WI38 (cell line): Measurements from ENCODE around the gene FABP2.
A peak's percentile ranks its signal among the peaks of the same experiment; 100 is the strongest.

Source experiments
- H3K4me3 ChIP-seq: 2 replicates; pipeline ENCODE4 v1.5.1; 2011; ENCODE audit warnings: low read depth, mild to moderate bottlenecking, control low read depth, low read length
- TF ChIP-seq, protein P1 (sequence below): IDR thresholded peaks from 2 replicates; pipeline ENCODE4 v1.5.1; 2012; ENCODE audit warnings: low read depth, mild to moderate bottlenecking, control low read depth, low read length

FABP2 gene

DNA sequence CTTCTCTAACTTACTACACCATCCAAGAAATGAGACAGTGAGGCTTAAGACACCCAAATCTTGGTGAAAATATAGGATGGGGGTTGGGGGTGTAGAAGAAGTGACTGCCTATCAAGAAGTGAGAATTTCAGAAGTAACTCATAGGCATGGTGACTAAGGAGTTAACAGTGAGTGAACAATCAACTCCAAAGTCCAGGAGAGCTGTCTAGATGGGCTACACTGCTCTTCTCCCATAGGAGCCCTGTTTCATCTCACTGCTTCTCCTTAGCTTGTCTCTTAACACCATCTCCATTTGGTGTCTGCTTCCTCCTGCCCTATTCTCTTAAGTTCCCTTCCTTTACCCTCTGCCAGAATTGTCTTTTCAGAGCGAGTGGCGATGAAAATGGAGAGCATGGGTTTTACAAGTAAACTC is 22.7 kb downstream of the FABP2 start:
- TF ChIP-seq, protein P1, sequence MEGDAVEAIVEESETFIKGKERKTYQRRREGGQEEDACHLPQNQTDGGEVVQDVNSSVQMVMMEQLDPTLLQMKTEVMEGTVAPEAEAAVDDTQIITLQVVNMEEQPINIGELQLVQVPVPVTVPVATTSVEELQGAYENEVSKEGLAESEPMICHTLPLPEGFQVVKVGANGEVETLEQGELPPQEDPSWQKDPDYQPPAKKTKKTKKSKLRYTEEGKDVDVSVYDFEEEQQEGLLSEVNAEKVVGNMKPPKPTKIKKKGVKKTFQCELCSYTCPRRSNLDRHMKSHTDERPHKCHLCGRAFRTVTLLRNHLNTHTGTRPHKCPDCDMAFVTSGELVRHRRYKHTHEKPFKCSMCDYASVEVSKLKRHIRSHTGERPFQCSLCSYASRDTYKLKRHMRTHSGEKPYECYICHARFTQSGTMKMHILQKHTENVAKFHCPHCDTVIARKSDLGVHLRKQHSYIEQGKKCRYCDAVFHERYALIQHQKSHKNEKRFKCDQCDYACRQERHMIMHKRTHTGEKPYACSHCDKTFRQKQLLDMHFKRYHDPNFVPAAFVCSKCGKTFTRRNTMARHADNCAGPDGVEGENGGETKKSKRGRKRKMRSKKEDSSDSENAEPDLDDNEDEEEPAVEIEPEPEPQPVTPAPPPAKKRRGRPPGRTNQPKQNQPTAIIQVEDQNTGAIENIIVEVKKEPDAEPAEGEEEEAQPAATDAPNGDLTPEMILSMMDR: no peak
- peak overlapping the region; percentile 85 for H3K4me3 ChIP-seq

- H3K4me3 ChIP-seq: peak overlapping the region; percentile 85
- TF ChIP-seq, protein P1: no peak
Observed at GRCh38 chr4:119297795-119298194, 24.1 kb downstream of the FABP2 start.

DNA sequence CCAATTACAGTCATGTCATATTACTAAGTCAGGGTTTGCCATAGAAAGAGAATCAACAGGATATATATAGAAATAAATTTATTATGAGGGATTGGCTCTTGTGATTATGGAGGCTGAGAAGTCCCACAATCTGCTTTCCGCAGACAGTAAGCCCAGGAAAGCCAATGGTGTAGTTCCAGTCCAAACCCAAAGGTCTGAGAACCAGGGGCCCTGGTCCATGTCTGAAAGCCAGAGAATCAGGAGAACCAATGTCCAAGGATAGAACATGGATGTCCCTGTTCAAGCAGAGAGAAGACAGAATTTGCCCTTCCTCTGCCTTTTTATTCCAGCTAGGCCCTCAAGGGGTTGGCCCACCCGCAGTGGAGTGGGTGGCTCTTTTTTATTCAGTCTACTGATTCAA is 25.6 kb downstream of the FABP2 start:
- no peak overlapping the region for H3K4me3 ChIP-seq
- TF ChIP-seq, protein P1: no peak

DNA sequence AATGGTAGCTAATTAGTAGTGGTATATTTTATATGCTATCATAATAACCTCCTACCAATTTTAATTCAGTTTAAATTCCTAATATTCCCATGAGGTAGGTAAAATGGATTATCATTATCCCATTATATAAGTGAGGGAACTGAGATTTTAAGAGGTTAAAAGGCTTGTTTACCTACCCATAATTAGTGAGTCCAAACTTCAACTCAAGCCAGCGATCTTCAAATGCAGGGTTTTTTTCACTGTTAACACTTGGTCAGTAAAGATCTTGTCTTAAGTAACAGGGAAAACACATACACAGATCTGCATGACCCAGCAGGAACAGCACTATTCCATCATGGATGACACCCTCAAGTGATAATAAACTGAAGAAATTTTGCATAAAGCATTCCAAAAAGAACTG is 31.3 kb downstream of the FABP2 start:
- TF ChIP-seq, protein P1: no peak
- H3K4me3 ChIP-seq: no peak overlapping the region

DNA sequence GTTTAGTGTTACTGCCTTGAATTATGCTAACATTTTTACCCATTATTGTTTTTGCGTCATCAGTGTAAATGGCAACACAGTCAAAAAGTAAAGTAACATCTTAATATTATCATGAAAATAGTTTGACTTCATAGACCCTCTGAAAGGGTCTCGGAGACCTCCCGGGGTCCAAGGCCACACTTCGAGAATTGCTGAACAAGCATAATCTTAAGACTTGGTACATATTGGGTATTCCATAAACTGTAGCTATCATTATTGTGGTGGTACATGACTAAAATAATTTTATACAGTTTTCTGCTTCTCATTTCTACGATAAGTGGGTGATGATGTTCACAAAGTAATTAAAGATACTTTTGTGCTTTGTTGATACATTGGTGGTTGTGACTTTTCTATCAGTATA is 32.6 kb downstream of the FABP2 start:
- TF ChIP-seq, protein P1: no peak
- H3K4me3 ChIP-seq: no peak overlapping the region

GRCh38 chr4:119286377-119287002 is 35.4 kb downstream of the FABP2 start:
- no peak overlapping the region for H3K4me3 ChIP-seq
- TF ChIP-seq, protein P1: no peak; the same call in 1 of the 2 replicates

DNA sequence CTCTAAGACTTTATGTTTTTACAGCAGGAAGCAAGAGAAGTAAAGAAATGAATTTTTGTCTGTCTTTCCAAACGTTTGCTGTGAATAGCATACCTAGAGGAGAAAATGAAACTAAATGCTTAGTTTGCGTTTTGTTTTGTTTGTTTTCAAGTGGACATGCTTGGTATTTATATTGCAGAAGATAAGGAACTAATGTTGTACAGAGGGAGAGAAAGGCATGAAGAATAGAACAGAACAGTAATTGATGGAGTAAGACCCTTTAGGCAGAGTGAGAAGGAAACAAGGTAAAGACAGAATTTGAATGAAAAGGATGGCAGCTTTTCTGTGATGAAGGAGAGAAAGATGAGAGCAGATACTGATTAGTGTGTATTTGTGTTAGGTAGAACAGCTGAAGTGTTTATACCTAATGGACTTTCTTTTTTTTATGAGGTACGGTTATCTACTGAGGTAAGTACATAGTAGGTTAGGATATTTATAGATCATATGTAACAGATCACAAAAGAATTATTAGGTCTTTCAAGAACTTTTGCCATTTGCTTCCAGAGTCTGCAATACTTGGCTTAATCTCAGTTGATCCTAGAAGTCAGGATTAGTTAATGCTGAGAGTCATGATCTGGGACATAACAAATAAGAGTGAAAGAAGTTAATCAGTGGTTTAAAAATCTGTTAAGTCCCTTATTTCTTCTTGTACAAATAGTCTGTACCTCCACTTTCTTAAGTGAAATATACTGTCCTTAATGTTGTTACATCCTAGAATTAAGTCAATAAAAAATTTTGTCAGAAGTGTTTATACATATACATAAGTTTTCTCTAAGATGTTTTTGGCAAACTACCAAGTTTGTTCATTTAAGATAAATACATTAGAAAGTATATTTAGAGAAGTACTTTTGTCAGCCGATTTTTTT is 36.8 kb downstream of the FABP2 start:
- TF ChIP-seq, protein P1: no peak
- H3K4me3 ChIP-seq: peak overlapping the region; percentile 50
